Coronary artery (tissue), 2 donors: ENCODE measurements around the gene CHST3.

ENCODE experiments used
- DNase-seq: peaks from one replicate; pipeline ENCODE4 v3.0.0-alpha.2; 2017; ENCODE audit warnings: low spot score
- H3K27ac ChIP-seq, 2 donors: fragments of 200-600 bp; sonication (generic); one replicate each; pipeline ENCODE4 v1.5.1; 2016 to 2019
- H3K4me3 ChIP-seq: fragments of 200-600 bp; sonication (generic); 2 replicates; pipeline ENCODE4 v1.5.1; 2016; ENCODE audit warnings: mild to moderate bottlenecking, moderate library complexity
- TF ChIP-seq, protein P1 (sequence below): fragments of 200-600 bp; sonication (generic); IDR thresholded peaks from one replicate; pipeline ENCODE4 v1.5.1; 2019; ENCODE audit warnings: antibody characterized with exemption

CHST3 gene

GRCh38 chr10:71979692-71980062, 15.5 kb downstream of the CHST3 start:
- H3K27ac ChIP-seq = peak overlapping the region; percentile 69 to 88
- no peak overlapping the region for H3K4me3 ChIP-seq
- TF ChIP-seq, protein P1, sequence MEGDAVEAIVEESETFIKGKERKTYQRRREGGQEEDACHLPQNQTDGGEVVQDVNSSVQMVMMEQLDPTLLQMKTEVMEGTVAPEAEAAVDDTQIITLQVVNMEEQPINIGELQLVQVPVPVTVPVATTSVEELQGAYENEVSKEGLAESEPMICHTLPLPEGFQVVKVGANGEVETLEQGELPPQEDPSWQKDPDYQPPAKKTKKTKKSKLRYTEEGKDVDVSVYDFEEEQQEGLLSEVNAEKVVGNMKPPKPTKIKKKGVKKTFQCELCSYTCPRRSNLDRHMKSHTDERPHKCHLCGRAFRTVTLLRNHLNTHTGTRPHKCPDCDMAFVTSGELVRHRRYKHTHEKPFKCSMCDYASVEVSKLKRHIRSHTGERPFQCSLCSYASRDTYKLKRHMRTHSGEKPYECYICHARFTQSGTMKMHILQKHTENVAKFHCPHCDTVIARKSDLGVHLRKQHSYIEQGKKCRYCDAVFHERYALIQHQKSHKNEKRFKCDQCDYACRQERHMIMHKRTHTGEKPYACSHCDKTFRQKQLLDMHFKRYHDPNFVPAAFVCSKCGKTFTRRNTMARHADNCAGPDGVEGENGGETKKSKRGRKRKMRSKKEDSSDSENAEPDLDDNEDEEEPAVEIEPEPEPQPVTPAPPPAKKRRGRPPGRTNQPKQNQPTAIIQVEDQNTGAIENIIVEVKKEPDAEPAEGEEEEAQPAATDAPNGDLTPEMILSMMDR = no peak
- no peak for DNase-seq

GRCh38 chr10:71980181-71981014, 16.2 kb downstream of the CHST3 start:
- no peak for DNase-seq
- Histone ChIP-seq H3K27ac (peak overlapping the region; percentile 69 to 88), H3K4me3 (peak overlapping the region; percentile 43)

DNA sequence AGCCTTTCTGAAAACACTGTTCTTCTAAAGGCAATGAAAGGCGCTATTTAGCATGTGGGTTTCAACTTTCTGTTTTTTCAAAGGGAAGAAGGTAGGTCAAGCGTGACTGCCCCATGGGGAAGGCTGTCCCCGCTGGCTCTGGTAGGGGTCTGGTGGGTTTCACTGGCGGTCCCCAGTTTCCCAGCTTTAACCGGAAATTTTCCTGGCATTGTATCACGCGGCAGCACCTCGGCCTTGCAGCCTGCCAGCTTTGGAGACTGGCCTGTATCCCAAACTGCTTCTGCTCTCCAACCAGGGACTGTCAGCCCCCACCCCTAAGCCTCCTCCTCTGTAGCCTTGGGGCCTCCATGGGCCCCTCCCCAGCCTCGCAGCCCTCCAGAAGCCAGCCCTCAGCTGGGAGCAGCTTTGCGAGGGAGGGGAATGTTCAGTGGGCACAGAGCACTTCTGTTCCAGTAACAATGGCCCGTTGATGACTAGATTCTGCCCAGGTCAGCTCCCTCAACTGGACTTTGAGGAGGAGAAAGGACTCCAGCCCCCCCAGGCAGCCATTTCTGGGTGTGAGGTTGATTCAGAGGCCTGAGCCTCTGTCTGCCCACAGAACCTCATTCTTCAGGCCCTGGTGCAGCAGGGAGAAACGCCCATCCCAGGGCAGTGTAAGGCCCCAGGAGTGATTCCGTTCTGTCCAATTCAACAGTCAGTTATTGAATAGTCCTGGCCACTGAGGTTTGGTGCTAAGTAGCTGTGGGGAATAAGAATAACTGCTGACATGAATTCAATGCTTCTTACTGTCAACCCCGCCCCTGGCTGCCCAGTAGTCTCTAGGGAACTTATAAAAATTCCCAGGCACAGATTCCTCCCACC, 17.1 kb downstream of the CHST3 start:
- TF ChIP-seq, protein P1 = no peak
- Histone ChIP-seq H3K4me3 (peak overlapping the region; percentile 43), H3K27ac (peak overlapping the region; percentile 69 to 88)
- DNase-seq = no peak

More at GRCh38 chr10:71980181-71981014, 16.2 kb downstream of the CHST3 start:
- TF ChIP-seq, protein P1 = no peak

GRCh38 chr10:71981876-71982230, 17.7 kb downstream of the CHST3 start:
- H3K4me3 ChIP-seq = no peak overlapping the region
- TF ChIP-seq, protein P1 = no peak
- H3K27ac ChIP-seq = peak overlapping the region; percentile 69 to 88
- no peak for DNase-seq

DNA sequence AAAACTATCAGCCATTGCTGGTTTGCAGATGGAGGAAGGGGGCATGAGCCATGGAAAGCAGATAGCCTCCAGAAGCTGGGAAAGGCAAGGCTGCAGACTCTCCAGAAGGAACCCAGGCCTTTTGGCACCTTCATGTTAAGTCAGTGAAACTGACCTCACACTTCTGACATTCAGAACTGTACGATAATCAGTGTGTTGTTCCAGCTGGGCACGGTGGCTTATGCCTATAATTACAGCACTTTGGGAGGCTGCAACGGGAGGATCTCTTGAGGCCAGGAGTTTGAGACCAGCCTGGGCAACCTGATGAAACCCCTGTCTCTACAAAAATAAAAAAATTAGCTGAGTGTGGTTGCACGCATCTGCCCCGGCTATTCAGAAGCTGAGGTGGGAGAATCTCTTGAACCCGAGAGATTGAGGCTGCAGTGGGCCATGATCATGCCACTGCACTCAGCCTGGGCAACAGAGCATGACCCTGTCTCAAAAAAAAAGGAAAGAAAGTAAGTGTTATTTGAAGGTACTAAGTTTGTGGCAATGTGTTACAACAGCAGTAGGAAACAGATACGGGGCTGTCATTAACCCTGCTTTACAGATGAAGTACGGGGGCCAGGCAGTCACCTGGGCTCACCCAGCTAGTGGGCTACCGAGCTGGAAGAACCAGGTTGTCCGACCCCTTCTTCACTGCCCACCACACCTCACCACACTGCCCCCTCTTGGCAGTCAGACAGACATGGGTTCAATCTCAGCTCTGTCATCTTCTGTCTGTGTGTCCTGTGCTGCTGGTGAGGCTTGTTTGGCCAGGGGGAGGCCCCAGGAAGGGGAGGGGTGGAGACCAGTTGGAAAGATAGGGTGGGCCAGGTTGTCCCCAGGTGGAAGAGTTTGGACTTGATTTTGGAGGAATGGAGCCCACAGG, 18.3 kb downstream of the CHST3 start:
- H3K4me3 ChIP-seq = no peak overlapping the region
- TF ChIP-seq, protein P1 = no peak
- DNase-seq = no peak
- peak overlapping the region; percentile 69 to 88 for H3K27ac ChIP-seq

GRCh38 chr10:71984126-71984808, 20.1 kb downstream of the CHST3 start:
- TF ChIP-seq, protein P1 = no peak
- DNase-seq = no peak
- Histone ChIP-seq H3K4me3 (no peak overlapping the region), H3K27ac (peak overlapping the region; percentile 69 to 88)
